Naive B cell (primary cell): ENCODE results near the gene OXNAD1. TPM values are rescaled to one million over a fixed set of nuclear protein-coding genes. Genes with fewer than 3 reads are reported as not detected.
A peak's percentile ranks its signal among the peaks of the same experiment; 100 is the strongest.

ENCODE experiments used
- ATAC-seq, 2 donors: fragments of 150-1000 bp; cut with Tn5 transposase; 2 replicates each; pipeline ENCODE4 v1.10.0; 2021; ENCODE audit warnings: low read depth in 2 of 2, mild to moderate bottlenecking in 2 of 2, moderate library complexity in 2 of 2
- DNase-seq: peaks from one replicate; pipeline ENCODE4 v3.0.0; 2022
- H3K27ac Mint-ChIP-seq, 6 donors: one replicate each; pipeline ENCODE4 v1.8.0; 2020 to 2022; ENCODE audit warnings: mild to moderate bottlenecking in 6 of 6, mixed read lengths in 6 of 6, moderate library complexity in 5 of 6, inconsistent platforms in 2 of 6
- H3K27me3 Mint-ChIP-seq, 3 donors: one replicate each; pipeline ENCODE4 v1.8.0; 2021 to 2022; ENCODE audit warnings: mixed read lengths in 3 of 3, mild to moderate bottlenecking in 1 of 3
- H3K36me3 Mint-ChIP-seq, 2 donors: one replicate each; pipeline ENCODE4 v1.8.0; 2020 to 2022; ENCODE audit warnings: mixed read lengths in 2 of 2, inconsistent platforms in 1 of 2, mild to moderate bottlenecking in 1 of 2
- H3K4me1 Mint-ChIP-seq, 3 donors: one replicate each; pipeline ENCODE4 v1.8.0; 2020 to 2022; ENCODE audit warnings: mixed read lengths in 3 of 3, inconsistent platforms in 1 of 3, mild to moderate bottlenecking in 1 of 3, moderate library complexity in 1 of 3
- H3K4me3 Mint-ChIP-seq, 8 donors: one replicate each; pipeline ENCODE4 v1.8.0; 2020 to 2022; ENCODE audit warnings: mild to moderate bottlenecking in 8 of 8, mixed read lengths in 8 of 8, moderate library complexity in 8 of 8, inconsistent platforms in 2 of 8
- H3K9me3 Mint-ChIP-seq, 7 donors: one replicate each; pipeline ENCODE4 v1.8.0; 2020 to 2022; ENCODE audit warnings: mixed read lengths in 7 of 7, mild to moderate bottlenecking in 5 of 7, inconsistent platforms in 2 of 7, moderate library complexity in 1 of 7
- polyA plus RNA-seq, 6 donors: library from polyadenylated mRNA; unstranded; fragments of 300-500 nt; fragmentation: Illumina TruSeq; gene quantifications; one replicate each; pipeline ENCODE4 v1.2.3, GENCODE V29; 2021; ENCODE audit warnings: low read depth in 6 of 6

Gene OXNAD1
- polyA plus RNA-seq, 6 donors from 2014 or later: 1.4 to 10.8 (median 6.7) TPM

- H3K4me3 Mint-ChIP-seq: no peak overlapping the region
- H3K9me3 Mint-ChIP-seq: peaks cover 2 to 18% (median 13%) of the 10 kb centered on the region in 7 donors
- ATAC-seq (no peak), DNase-seq (no peak)
- peaks cover 35 to 41% of the 10 kb centered on the region in 2 donors for H3K36me3 Mint-ChIP-seq
- H3K4me1 Mint-ChIP-seq: peaks cover 6 to 11% (median 7%) of the 10 kb centered on the region in 3 donors
- H3K27ac Mint-ChIP-seq: peak overlapping the region in 1 of 6 donors; percentile 17
- H3K27me3 Mint-ChIP-seq: no peaks in the 10 kb centered on the region
Observed at GRCh38 chr3:16332904-16333426, 68.0 kb downstream of the OXNAD1 start.

DNA sequence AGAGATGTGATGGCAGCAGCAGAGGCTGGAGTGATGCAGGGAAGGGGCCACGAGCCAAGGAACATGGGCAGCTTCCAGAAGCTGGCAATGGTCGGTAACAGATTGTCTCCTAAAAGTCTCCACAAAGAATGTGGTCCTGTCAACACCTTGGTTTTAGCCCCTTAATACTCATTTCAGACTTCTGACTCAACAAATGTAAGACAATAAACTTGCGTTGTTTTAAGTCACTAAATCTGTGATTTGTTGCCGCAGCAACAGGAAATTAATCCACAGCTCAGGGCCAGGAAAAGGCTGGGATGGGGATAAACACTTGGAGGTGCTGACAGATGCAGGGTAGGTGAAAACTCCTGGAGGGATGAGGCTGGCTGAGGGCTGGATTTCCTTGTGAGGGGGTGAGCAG is 69.9 kb downstream of the OXNAD1 start:
- Mint-ChIP-seq H3K27me3 (no peaks in the 10 kb centered on the region), H3K4me3 (peak overlapping the region in 2 of 8 donors; percentile 48 to 58), H3K4me1 (peaks cover 21 to 30% (median 25%) of the 10 kb centered on the region in 3 donors), H3K36me3 (peaks cover 35 to 41% of the 10 kb centered on the region in 2 donors), H3K27ac (peak overlapping the region in 4 of 6 donors; percentile 8 to 82 (median 48)), H3K9me3 (peaks cover 2 to 18% (median 13%) of the 10 kb centered on the region in 7 donors)
- DNase-seq (no peak), ATAC-seq (no peak)

DNA sequence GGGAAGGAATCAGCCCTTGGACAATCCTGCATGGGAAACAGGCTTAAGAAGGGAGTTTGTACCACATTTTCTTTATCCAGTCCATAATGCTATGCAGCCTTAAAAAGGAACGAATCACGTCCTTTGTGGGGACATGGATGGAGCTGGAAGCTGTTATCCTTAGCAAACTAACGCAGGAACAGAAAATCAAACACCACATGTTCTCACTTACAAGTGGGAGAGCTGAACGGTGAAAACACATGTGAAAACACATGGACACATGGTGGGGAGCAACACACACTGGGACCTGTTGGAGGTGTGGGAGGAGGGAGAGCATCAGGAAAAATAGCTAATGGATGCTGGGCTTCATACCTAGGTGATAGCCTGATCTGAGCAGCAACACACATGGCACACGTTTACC is 70.3 kb downstream of the OXNAD1 start:
- DNase-seq: no peak
- Mint-ChIP-seq H3K4me1 (peaks cover 25 to 34% (median 29%) of the 10 kb centered on the region in 3 donors), H3K36me3 (peaks cover 35 to 37% of the 10 kb centered on the region in 2 donors), H3K4me3 (no peak overlapping the region), H3K9me3 (peaks cover 2 to 18% (median 13%) of the 10 kb centered on the region in 7 donors), H3K27ac (peak overlapping the region in 2 of 6 donors; percentile 43 to 81), H3K27me3 (no peaks in the 10 kb centered on the region)
- no peak for ATAC-seq

- Mint-ChIP-seq H3K27ac (peak overlapping the region in 1 of 6 donors; percentile 63), H3K36me3 (peaks cover 32 to 35% of the 10 kb centered on the region in 2 donors), H3K4me1 (peaks cover 25 to 40% (median 33%) of the 10 kb centered on the region in 3 donors), H3K4me3 (peak overlapping the region in 1 of 8 donors; percentile 16), H3K9me3 (peaks cover 2 to 18% (median 13%) of the 10 kb centered on the region in 7 donors), H3K27me3 (no peaks in the 10 kb centered on the region)
- DNase-seq (no peak), ATAC-seq (no peak)
Observed at GRCh38 chr3:16335772-16336645, 71.0 kb downstream of the OXNAD1 start.

DNA sequence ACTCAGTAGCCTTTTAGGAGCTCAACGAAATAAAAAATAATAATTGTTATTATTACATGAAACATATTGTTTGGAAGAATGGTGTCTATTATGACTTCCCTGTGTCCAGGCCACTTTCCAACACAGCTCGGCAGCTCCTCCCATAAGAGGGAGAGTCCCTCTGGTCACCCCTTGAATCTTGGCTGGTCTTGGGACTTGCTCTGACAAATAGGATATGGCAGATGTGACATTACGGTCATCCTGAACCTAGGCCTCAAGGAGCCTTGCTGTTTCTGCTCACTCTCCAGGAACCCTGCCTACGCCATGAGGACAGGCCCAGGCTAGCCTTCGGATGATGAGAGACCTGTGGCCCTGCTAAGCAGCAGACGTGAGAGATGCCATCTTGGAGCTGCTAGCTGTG is 71.8 kb downstream of the OXNAD1 start:
- no peak for DNase-seq
- Mint-ChIP-seq H3K4me1 (peaks cover 25 to 40% (median 33%) of the 10 kb centered on the region in 3 donors), H3K4me3 (no peak overlapping the region), H3K27ac (peak overlapping the region in 1 of 6 donors; percentile 63), H3K9me3 (peaks cover 0 to 12% (median 9%) of the 10 kb centered on the region in 7 donors), H3K36me3 (peaks cover 26 to 27% of the 10 kb centered on the region in 2 donors), H3K27me3 (no peaks in the 10 kb centered on the region)
- no peak for ATAC-seq

- ATAC-seq: peak; percentile 79 to 82
- H3K36me3 Mint-ChIP-seq: peaks cover 16% of the 10 kb centered on the region in 2 donors
Observed at GRCh38 chr3:16337856-16338540, 73.0 kb downstream of the OXNAD1 start.

DNA sequence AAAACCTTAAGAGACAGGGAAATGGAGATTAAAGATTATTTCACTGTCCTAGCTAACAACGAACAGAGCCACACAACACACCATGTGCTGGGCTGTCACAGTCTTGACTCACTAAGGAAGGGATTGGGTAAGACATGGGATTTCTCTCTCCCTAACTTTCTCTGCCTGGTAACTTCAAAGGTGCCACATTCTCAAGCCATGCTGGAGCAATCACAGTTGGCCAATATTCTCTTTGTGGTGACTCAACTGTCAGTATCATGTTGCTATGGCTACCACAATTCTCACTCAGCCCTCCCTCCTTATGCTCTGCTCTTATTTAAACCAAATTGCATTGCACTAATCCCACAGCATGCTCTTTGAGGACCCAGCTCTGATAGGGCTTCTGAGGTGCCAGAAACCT is 74.0 kb downstream of the OXNAD1 start:
- peaks cover 30 to 55% (median 46%) of the 10 kb centered on the region in 3 donors for H3K4me1 Mint-ChIP-seq
- H3K27me3 Mint-ChIP-seq: no peaks in the 10 kb centered on the region
- DNase-seq: no peak
- peaks cover 15 to 21% of the 10 kb centered on the region in 2 donors for H3K36me3 Mint-ChIP-seq
- H3K27ac Mint-ChIP-seq: peak overlapping the region in 5 of 6 donors; percentile 41 to 65 (median 45)
- peak in 1 of 2 donors; percentile 34 for ATAC-seq
- no peaks in the 10 kb centered on the region for H3K9me3 Mint-ChIP-seq
- no peak overlapping the region for H3K4me3 Mint-ChIP-seq

More at GRCh38 chr3:16337856-16338540, 73.0 kb downstream of the OXNAD1 start:
- H3K27me3 Mint-ChIP-seq: no peaks in the 10 kb centered on the region
- H3K4me1 Mint-ChIP-seq: peaks cover 25 to 45% (median 36%) of the 10 kb centered on the region in 3 donors
- H3K4me3 Mint-ChIP-seq: peak overlapping the region in 3 of 8 donors; percentile 3 to 64 (median 21)
- peak overlapping the region in 5 of 6 donors; percentile 21 to 77 (median 48) for H3K27ac Mint-ChIP-seq
- H3K9me3 Mint-ChIP-seq: no peaks in the 10 kb centered on the region
- DNase-seq: peak; percentile 13

DNA sequence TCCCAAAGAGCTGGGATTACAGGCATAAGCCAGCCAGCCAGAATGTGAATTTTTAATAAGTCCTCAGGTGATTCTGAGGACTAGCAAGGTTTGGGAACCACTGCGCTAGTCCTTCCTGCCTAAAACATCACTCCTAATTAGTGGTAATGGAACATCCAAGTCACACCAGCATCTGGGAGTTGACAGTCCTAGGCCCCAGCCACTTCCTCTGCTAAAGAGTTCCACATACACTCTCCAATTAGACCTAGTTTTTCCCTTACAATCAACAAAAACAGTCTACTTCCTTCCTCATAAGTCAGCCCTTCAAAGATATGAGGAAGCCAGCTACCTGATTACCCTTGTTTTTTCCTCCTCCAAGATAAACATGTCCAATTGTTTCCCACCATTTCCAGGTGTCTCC is 78.1 kb downstream of the OXNAD1 start:
- no peak for DNase-seq
- no peak for ATAC-seq
- no peaks in the 10 kb centered on the region for H3K27me3 Mint-ChIP-seq
- H3K4me1 Mint-ChIP-seq: peaks cover 29 to 59% (median 46%) of the 10 kb centered on the region in 3 donors
- H3K36me3 Mint-ChIP-seq: peaks cover 17 to 32% of the 10 kb centered on the region in 2 donors
- peak overlapping the region in 1 of 8 donors; percentile 44 for H3K4me3 Mint-ChIP-seq
- H3K9me3 Mint-ChIP-seq: peaks cover 0 to 2% (median 0%) of the 10 kb centered on the region in 7 donors
- H3K27ac Mint-ChIP-seq: peak overlapping the region in 3 of 6 donors; percentile 49 to 64 (median 58)

DNA sequence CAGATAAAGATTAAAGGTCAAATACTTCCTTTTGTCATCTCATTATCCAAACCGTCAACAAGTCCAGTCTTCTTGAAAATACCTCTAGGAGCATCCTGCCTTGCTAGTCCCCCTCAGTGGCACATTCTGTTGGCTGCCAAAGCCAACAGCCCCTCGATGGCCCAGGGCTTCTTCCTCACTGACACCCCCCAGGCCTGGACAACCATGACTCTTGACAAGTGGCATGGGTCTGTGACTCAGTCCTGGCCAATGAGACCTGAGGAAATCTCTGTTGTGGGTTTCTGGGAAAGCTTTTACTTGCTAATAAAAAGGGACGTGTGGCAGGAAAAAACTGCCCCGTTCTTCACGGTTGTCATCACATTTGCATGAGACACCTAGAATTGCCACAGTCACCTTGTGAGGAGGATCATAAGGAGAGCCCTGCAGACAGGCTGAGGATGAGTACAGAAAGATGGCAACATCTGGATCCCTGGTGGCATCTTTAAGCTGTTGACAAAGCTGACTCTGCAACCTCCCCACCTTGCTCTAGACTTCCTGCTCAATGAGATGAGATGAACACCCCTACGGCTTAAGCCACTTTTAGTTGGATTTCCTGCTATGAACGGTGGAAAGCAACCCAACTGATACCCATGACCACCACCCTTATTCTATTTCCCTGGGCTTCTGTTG is 81.5 kb downstream of the OXNAD1 start:
- Mint-ChIP-seq H3K9me3 (peaks cover 0 to 2% (median 0%) of the 10 kb centered on the region in 7 donors), H3K4me1 (peaks cover 15 to 36% (median 20%) of the 10 kb centered on the region in 3 donors), H3K4me3 (no peak overlapping the region), H3K27ac (peak overlapping the region in 5 of 6 donors; percentile 12 to 88 (median 53)), H3K36me3 (peaks cover 39 to 51% of the 10 kb centered on the region in 2 donors), H3K27me3 (no peaks in the 10 kb centered on the region)
- no peak for ATAC-seq
- DNase-seq: no peak

DNA sequence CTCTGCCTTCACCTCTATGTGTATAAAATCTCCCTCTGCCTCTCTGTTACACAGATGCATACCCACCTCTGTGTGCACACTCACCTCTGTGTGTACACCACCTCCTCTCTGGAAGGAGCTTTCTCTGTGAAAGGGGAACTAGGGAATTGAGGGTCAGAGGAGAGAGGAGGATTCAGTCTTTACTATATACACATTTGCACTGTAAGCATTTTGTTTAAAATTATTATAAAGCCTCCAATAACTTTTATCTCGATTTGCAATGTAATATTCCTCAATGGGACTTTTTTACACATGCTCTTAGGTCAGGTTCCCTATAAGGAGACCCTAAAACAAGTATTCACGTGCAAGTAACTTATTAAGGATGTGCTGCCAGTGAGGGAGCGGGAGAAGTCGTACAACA is 82.5 kb downstream of the OXNAD1 start:
- Mint-ChIP-seq H3K4me1 (peaks cover 15 to 35% (median 20%) of the 10 kb centered on the region in 3 donors), H3K27me3 (no peaks in the 10 kb centered on the region), H3K36me3 (peaks cover 40 to 51% of the 10 kb centered on the region in 2 donors), H3K9me3 (peaks cover 0 to 2% (median 0%) of the 10 kb centered on the region in 7 donors), H3K27ac (peak overlapping the region in 2 of 6 donors; percentile 14 to 97), H3K4me3 (no peak overlapping the region)
- DNase-seq (no peak), ATAC-seq (no peak)

GRCh38 chr3:16349986-16350596 is 85.1 kb downstream of the OXNAD1 start:
- ATAC-seq: no peak
- Mint-ChIP-seq H3K4me3 (no peak overlapping the region), H3K4me1 (peaks cover 7 to 17% (median 17%) of the 10 kb centered on the region in 3 donors), H3K27me3 (no peaks in the 10 kb centered on the region), H3K27ac (peak overlapping the region in 2 of 6 donors; percentile 26 to 44), H3K9me3 (peaks cover 0 to 2% (median 0%) of the 10 kb centered on the region in 7 donors), H3K36me3 (peaks cover 47 to 57% of the 10 kb centered on the region in 2 donors)
- no peak for DNase-seq
